Activated naive CD4-positive, alpha-beta T cell treated with anti-CD3 and anti-CD28 coated beads, Interleukin-2, amount 10 ng/mL, durations not matched to agents 7 days and 5 days (primary cell): ENCODE results near the gene GABRB1.

Source experiments
- CTCF ChIA-PET: fragments of 350-600 bp; sonication (Branson Sonifier 250); formaldehyde crosslinking; loops from one replicate; lab custom pipeline; 2021; ENCODE audit warnings: antibody characterized with exemption; lab: Charles Lee
- DNase-seq: peaks from one replicate; pipeline ENCODE4 v3.0.0-alpha.2; 2020
- H3K27ac Mint-ChIP-seq: one replicate; pipeline ENCODE4 v1.8.0; 2021; ENCODE audit warnings: mild to moderate bottlenecking, moderate library complexity, mixed read lengths
- H3K27me3 Mint-ChIP-seq: one replicate; pipeline ENCODE4 v1.8.0; 2021; ENCODE audit warnings: mild to moderate bottlenecking, mixed read lengths
- H3K36me3 Mint-ChIP-seq: one replicate; pipeline ENCODE4 v1.8.0; 2021; ENCODE audit warnings: mixed read lengths
- H3K4me1 Mint-ChIP-seq: one replicate; pipeline ENCODE4 v1.8.0; 2021; ENCODE audit warnings: mixed read lengths
- H3K4me3 Mint-ChIP-seq: one replicate; pipeline ENCODE4 v1.8.0; 2021; ENCODE audit warnings: mild to moderate bottlenecking, moderate library complexity, mixed read lengths
- H3K9me3 Mint-ChIP-seq: one replicate; pipeline ENCODE4 v1.8.0; 2021; ENCODE audit warnings: mixed read lengths

GABRB1 gene

GRCh38 chr4:47031011-47031678, at the start of gene GABRB1:
Gene GABRB1, plus strand, starts transcription at chr4:47031567.
- CTCF ChIA-PET = no interaction called here
- peak within 1 kb of the TSS; percentile 68 for H3K4me3 Mint-ChIP-seq
- no peak within 1 kb of the TSS for H3K27ac Mint-ChIP-seq

GRCh38 chr4:46984781-46985180, 46.6 kb upstream of the GABRB1 start:
- Mint-ChIP-seq H3K27ac (no peak overlapping the region), H3K36me3 (no peaks in the 10 kb centered on the region), H3K27me3 (no peaks in the 10 kb centered on the region), H3K9me3 (no peaks in the 10 kb centered on the region), H3K4me1 (no peaks in the 10 kb centered on the region), H3K4me3 (no peak overlapping the region)
- CTCF ChIA-PET = no interaction called here
- no peak for DNase-seq

More at GRCh38 chr4:47031011-47031678, at the start of gene GABRB1:
- peak; percentile 28 for DNase-seq
- H3K9me3 Mint-ChIP-seq = no peaks in the 10 kb centered on the region
- peaks cover 26% of the 10 kb centered on the region for H3K27me3 Mint-ChIP-seq
- peaks cover 21% of the 10 kb centered on the region for H3K4me1 Mint-ChIP-seq
- no peaks in the 10 kb centered on the region for H3K36me3 Mint-ChIP-seq

GRCh38 chr4:46986922-46987638, 44.3 kb upstream of the GABRB1 start:
- no peak for DNase-seq
- H3K36me3 Mint-ChIP-seq = no peaks in the 10 kb centered on the region
- H3K27ac Mint-ChIP-seq = no peak overlapping the region
- H3K9me3 Mint-ChIP-seq = no peaks in the 10 kb centered on the region
- H3K27me3 Mint-ChIP-seq = peaks cover 7% of the 10 kb centered on the region
- no peak overlapping the region for H3K4me3 Mint-ChIP-seq
- peaks cover under 1% of the 10 kb centered on the region for H3K4me1 Mint-ChIP-seq
- CTCF ChIA-PET = no interaction called here

DNA sequence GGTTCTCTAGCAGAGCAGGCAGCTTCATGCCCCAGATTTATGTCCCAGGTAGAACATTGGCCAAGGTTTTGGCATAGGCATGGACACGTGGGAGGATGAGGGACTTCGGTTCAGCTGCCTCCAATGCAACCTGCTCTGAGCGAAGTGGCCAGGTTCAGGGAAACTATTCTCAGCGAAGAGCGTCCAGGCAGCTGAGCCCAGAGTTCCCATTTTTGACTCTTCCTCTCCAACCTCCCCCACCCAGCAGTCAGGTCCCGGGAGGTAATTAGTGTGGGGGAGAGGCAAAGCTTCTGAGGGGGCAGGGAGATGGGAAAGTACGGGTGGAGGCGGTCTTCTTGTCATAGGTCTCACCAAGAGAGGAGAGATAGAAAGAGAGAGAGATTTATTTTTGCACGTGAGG, 39.0 kb upstream of the GABRB1 start:
- Mint-ChIP-seq H3K4me3 (no peak overlapping the region), H3K9me3 (no peaks in the 10 kb centered on the region), H3K36me3 (no peaks in the 10 kb centered on the region), H3K27me3 (peaks cover 41% of the 10 kb centered on the region), H3K27ac (no peak overlapping the region), H3K4me1 (peaks cover 15% of the 10 kb centered on the region)
- DNase-seq = no peak
- CTCF ChIA-PET = no interaction called here

- Mint-ChIP-seq H3K4me1 (peaks cover 15% of the 10 kb centered on the region), H3K36me3 (no peaks in the 10 kb centered on the region), H3K27me3 (peaks cover 41% of the 10 kb centered on the region), H3K9me3 (no peaks in the 10 kb centered on the region), H3K27ac (no peak within 1 kb of the TSS), H3K4me3 (peak within 1 kb of the TSS; percentile 47)
- DNase-seq = no peak
- CTCF ChIA-PET = no interaction called here
Measured at GRCh38 chr4:46993075-46994006, 38.0 kb upstream of the GABRB1 start, which contains the start of gene GABRA4. Gene GABRA4, minus strand, starts transcription at chr4:46993581. Its CDS starts 157 bp downstream, at chr4:46993424.

- H3K36me3 Mint-ChIP-seq = no peaks in the 10 kb centered on the region
- CTCF ChIA-PET = no interaction called here
- peaks cover 41% of the 10 kb centered on the region for H3K27me3 Mint-ChIP-seq
Measured at GRCh38 chr4:46994007-46994405, 37.4 kb upstream of the GABRB1 start.

DNA sequence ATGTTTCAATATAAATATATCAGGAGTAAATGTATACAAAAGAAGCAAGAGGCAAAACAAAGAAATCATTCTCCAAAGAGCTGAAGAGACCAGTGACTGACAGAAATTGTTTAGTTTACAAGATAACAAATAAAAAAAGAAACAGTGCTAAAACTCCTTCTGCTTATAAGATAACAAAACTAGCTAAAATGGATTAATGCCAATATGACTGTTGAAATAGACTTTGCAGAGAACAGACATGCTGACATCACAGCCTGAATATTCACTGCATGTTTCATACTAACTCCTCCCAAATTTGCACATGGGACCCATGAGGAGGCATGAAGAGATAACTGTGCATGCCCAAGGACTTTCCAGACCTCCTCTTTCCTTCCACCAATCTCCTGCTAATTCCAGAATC, 31.8 kb upstream of the GABRB1 start:
- no peaks in the 10 kb centered on the region for H3K9me3 Mint-ChIP-seq
- DNase-seq = no peak

More at GRCh38 chr4:46994007-46994405, 37.4 kb upstream of the GABRB1 start:
- Mint-ChIP-seq H3K9me3 (no peaks in the 10 kb centered on the region), H3K4me3 (peak overlapping the region; percentile 47), H3K4me1 (peaks cover 15% of the 10 kb centered on the region), H3K27ac (no peak overlapping the region)
- no peak for DNase-seq

GRCh38 chr4:47000406-47000805, 31.0 kb upstream of the GABRB1 start:
- CTCF ChIA-PET = interaction anchor here (0.7 kb wide), 1 partner anchor 1609 kb away, joined by 3 read pairs; no protein-coding TSS in a partner anchor
- Mint-ChIP-seq H3K27me3 (peaks cover 4% of the 10 kb centered on the region), H3K9me3 (no peaks in the 10 kb centered on the region), H3K36me3 (no peaks in the 10 kb centered on the region), H3K27ac (no peak overlapping the region), H3K4me3 (no peak overlapping the region), H3K4me1 (no peaks in the 10 kb centered on the region)
- no peak for DNase-seq

More for the DNA sequence above, 31.8 kb upstream of the GABRB1 start:
- H3K27me3 Mint-ChIP-seq = peaks cover 12% of the 10 kb centered on the region
- no peaks in the 10 kb centered on the region for H3K36me3 Mint-ChIP-seq
- no peak overlapping the region for H3K4me3 Mint-ChIP-seq
- CTCF ChIA-PET = interaction anchor here (1.3 kb wide), 1 partner anchor 25 kb away, joined by 3 read pairs; no protein-coding TSS in a partner anchor
- H3K4me1 Mint-ChIP-seq = no peaks in the 10 kb centered on the region
- H3K27ac Mint-ChIP-seq = no peak overlapping the region

GRCh38 chr4:47002580-47002979, 28.8 kb upstream of the GABRB1 start:
- CTCF ChIA-PET = no interaction called here
- DNase-seq = no peak

DNA sequence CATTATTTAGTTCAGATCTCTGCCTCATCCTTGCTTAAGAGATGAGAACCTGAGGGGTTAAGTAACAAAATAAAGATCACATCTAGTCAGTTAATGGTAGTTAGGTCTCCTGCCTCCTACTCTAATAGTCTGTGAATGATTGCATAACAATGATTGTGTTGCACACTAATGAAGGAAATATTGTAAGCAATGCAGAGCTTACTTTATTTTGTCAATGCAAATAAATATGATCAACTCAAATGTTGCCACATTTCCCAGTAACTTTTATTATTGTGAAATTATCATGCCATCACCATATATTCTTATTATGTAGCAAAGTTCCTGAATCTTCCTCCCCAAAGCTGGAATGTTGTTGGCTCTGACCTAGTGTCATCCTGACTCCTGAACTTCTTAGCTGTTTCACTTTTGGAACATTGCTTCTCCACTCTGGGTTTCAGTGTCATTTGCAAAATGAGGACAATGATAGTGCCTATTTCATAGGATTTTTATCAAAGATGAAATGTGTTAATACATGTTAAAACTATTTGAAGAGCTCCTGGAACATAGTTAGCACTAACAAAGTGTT, 20.9 kb upstream of the GABRB1 start:
- peak overlapping the region; percentile 83 for H3K27ac Mint-ChIP-seq
- H3K9me3 Mint-ChIP-seq = peaks cover 8% of the 10 kb centered on the region
- H3K27me3 Mint-ChIP-seq = no peaks in the 10 kb centered on the region
- no peak for DNase-seq
- peaks cover 17% of the 10 kb centered on the region for H3K4me1 Mint-ChIP-seq
- peak overlapping the region; percentile 9 for H3K4me3 Mint-ChIP-seq
- peaks cover 13% of the 10 kb centered on the region for H3K36me3 Mint-ChIP-seq
- CTCF ChIA-PET = no interaction called here

More at GRCh38 chr4:47002580-47002979, 28.8 kb upstream of the GABRB1 start:
- no peak overlapping the region for H3K4me3 Mint-ChIP-seq
- no peaks in the 10 kb centered on the region for H3K9me3 Mint-ChIP-seq
- H3K4me1 Mint-ChIP-seq = no peaks in the 10 kb centered on the region
- H3K36me3 Mint-ChIP-seq = no peaks in the 10 kb centered on the region
- H3K27ac Mint-ChIP-seq = no peak overlapping the region
- peaks cover 3% of the 10 kb centered on the region for H3K27me3 Mint-ChIP-seq

DNA sequence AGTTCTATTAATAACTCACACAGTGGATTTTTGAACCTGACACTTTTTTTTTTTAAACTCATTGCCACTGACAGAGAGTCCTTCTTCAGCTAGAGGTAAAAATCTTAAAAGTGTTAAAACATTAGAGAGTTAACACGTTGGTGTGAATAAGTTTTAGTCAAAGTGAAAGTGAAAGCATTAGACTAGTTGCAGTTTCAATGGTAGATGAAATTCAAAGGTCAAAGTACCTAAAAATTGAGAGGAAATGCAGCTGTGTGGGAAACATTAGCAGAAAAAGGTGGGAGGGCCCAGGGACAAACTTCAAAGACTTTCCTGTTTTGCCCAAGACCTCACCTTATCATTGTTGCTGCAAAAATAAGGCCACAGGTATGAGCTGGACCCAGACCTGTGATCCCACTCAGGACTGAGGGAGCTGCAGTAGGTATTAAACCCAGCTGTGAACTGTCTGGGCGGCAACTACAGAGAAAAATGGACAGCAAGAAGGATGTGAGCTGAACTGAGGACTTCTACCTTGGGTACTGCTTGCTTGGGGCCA, 20.4 kb upstream of the GABRB1 start:
- DNase-seq = peak; percentile 42
- CTCF ChIA-PET = no interaction called here
- peak overlapping the region; percentile 9 for H3K4me3 Mint-ChIP-seq

DNA sequence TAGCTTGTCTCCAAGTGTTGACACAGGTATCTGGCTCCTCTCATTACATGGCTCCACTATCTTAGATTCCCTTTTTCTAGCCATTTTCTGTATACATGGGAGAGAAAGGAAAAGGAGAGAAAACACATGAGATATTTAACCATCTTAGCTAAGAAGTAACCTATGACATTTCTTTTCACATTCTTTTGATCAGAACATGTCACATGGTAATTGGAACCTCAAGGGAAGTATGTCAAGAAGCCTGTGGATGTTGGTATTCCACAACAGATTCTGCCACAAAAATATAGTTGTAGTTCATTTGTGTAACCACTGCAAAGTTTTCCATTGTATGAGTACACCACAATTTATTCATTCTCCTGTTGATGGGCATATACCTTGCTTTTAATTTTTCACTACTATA, 18.7 kb upstream of the GABRB1 start:
- DNase-seq = no peak
- H3K27ac Mint-ChIP-seq = no peak overlapping the region
- CTCF ChIA-PET = no interaction called here
- peaks cover 8% of the 10 kb centered on the region for H3K9me3 Mint-ChIP-seq
- peaks cover 13% of the 10 kb centered on the region for H3K36me3 Mint-ChIP-seq
- H3K4me3 Mint-ChIP-seq = no peak overlapping the region
- H3K27me3 Mint-ChIP-seq = no peaks in the 10 kb centered on the region
- peaks cover 17% of the 10 kb centered on the region for H3K4me1 Mint-ChIP-seq

More for the DNA sequence above, 20.4 kb upstream of the GABRB1 start:
- no peaks in the 10 kb centered on the region for H3K27me3 Mint-ChIP-seq
- H3K9me3 Mint-ChIP-seq = peaks cover 8% of the 10 kb centered on the region
- H3K36me3 Mint-ChIP-seq = peaks cover 13% of the 10 kb centered on the region
- H3K4me1 Mint-ChIP-seq = peaks cover 17% of the 10 kb centered on the region
- H3K27ac Mint-ChIP-seq = peak overlapping the region; percentile 83

GRCh38 chr4:47013373-47013772, 18.0 kb upstream of the GABRB1 start:
- DNase-seq = no peak
- CTCF ChIA-PET = no interaction called here
- H3K4me3 Mint-ChIP-seq = no peak overlapping the region
- H3K4me1 Mint-ChIP-seq = peaks cover 17% of the 10 kb centered on the region
- H3K27ac Mint-ChIP-seq = no peak overlapping the region
- H3K27me3 Mint-ChIP-seq = peaks cover 5% of the 10 kb centered on the region
- peaks cover 13% of the 10 kb centered on the region for H3K36me3 Mint-ChIP-seq
- peaks cover 8% of the 10 kb centered on the region for H3K9me3 Mint-ChIP-seq
